Neural cell (in vitro differentiated cells): ENCODE data around the gene RBM20. TPM values are rescaled to one million over a fixed set of nuclear protein-coding genes. Genes with fewer than 3 reads are reported as not detected.

Experiments
- H2AFZ ChIP-seq: fragments of 200-600, 300-800 bp; sonication (generic), shearing (Covaris generic); 2 replicates; pipeline ENCODE4 v1.6.0; 2014; ENCODE audit warnings: low read depth, mild to moderate bottlenecking, antibody characterized with exemption, low read length, moderate library complexity
- H3F3A ChIP-seq: fragments of 200-600 bp; shearing (Covaris generic); 2 replicates; pipeline ENCODE4 v1.6.1; 2016; ENCODE audit warnings: mild to moderate bottlenecking, moderate library complexity, mixed read lengths, antibody characterized with exemption, low read length; ENCODE audit not compliant: insufficient read depth, poor library complexity, severe bottlenecking
- H3K27ac ChIP-seq: fragments of 200-600, 300-800 bp; sonication (generic), shearing (Covaris generic); 2 replicates; pipeline ENCODE4 v1.5.1; 2014; ENCODE audit warnings: mild to moderate bottlenecking, low read length, moderate library complexity
- H3K27me3 ChIP-seq: fragments of 300-800, 200-600 bp; sonication (generic), shearing (Covaris generic); 2 replicates; pipeline ENCODE4 v1.6.0; 2014; ENCODE audit warnings: mild to moderate bottlenecking, low read depth, low read length, moderate library complexity; ENCODE audit not compliant: insufficient read depth
- H3K36me3 ChIP-seq: fragments of 300-800, 200-600 bp; sonication (generic), shearing (Covaris generic); 2 replicates; pipeline ENCODE4 v1.5.1; 2014; ENCODE audit warnings: mild to moderate bottlenecking, antibody characterized with exemption, low read length, moderate library complexity; ENCODE audit not compliant: insufficient read depth
- H3K4me2 ChIP-seq: fragments of 300-800, 200-600 bp; sonication (generic), shearing (Covaris generic); 2 replicates; pipeline ENCODE4 v1.6.0; 2014; ENCODE audit warnings: mild to moderate bottlenecking, low read length
- H3K4me3 ChIP-seq: fragments of 300-800, 200-600 bp; sonication (generic), shearing (Covaris generic); 2 replicates; pipeline ENCODE4 v1.5.1; 2014; ENCODE audit warnings: mild to moderate bottlenecking, low read length, moderate library complexity
- H3K79me2 ChIP-seq: fragments of 200-600 bp; shearing (Covaris generic); replicated peaks from 2 replicates; pipeline ENCODE4 v1.6.0; 2014; ENCODE audit warnings: mild to moderate bottlenecking, low read length, moderate library complexity; ENCODE audit not compliant: insufficient read depth
- H3K9ac ChIP-seq: fragments of 300-800, 200-600 bp; sonication (generic), shearing (Covaris generic); 2 replicates; pipeline ENCODE4 v1.6.1; 2016; ENCODE audit warnings: mild to moderate bottlenecking, low read length, mixed read lengths
- H3K9me2 ChIP-seq: fragments of 200-600 bp; shearing (Covaris generic); 2 replicates; pipeline ENCODE4 v1.6.1; 2016; ENCODE audit warnings: mild to moderate bottlenecking, low read length, mixed read lengths; ENCODE audit not compliant: insufficient read depth
- H3K9me3 ChIP-seq: fragments of 200-600, 300-800 bp; sonication (generic), shearing (Covaris generic); 2 replicates; pipeline ENCODE4 v1.6.1; 2016; ENCODE audit warnings: mild to moderate bottlenecking, mixed run types, low read length, moderate library complexity, mixed read lengths
- H4K20me1 ChIP-seq: fragments of 200-600 bp; shearing (Covaris generic); 2 replicates; pipeline ENCODE4 v1.6.1; 2016; ENCODE audit warnings: mild to moderate bottlenecking, mixed run types; ENCODE audit not compliant: insufficient read depth
- CTCF ChIP-seq: fragments of 450-650 bp; IDR thresholded peaks from 2 replicates; pipeline ENCODE4 v1.5.1; 2014; ENCODE audit warnings: antibody characterized with exemption, mild to moderate bottlenecking, moderate library complexity; ENCODE audit not compliant: poor library complexity, severe bottlenecking
- EP300 ChIP-seq: fragments of 450-650 bp; conservative IDR thresholded peaks from 2 replicates; pipeline ENCODE4 v1.6.1; 2014; ENCODE audit warnings: antibody characterized with exemption, mild to moderate bottlenecking, moderate library complexity; ENCODE audit not compliant: poor library complexity, severe bottlenecking
- EZH2 ChIP-seq: fragments of 200-600, 300-800 bp; shearing (Covaris generic), sonication (generic); IDR thresholded peaks from 2 replicates; pipeline ENCODE4 v1.6.1; 2014; ENCODE audit warnings: antibody characterized with exemption, low read length, borderline replicate concordance, mild to moderate bottlenecking; ENCODE audit not compliant: insufficient read depth, poor library complexity, severe bottlenecking
- MXI1 ChIP-seq: fragments of 450-650 bp; conservative IDR thresholded peaks from 2 replicates; pipeline ENCODE4 v1.6.1; 2014; ENCODE audit warnings: antibody characterized with exemption, mild to moderate bottlenecking; ENCODE audit not compliant: poor library complexity, severe bottlenecking
- POLR2AphosphoS5 ChIP-seq: IDR thresholded peaks from 2 replicates; pipeline ENCODE4 v1.6.1; 2012
- RAD21 ChIP-seq: fragments of 450-650 bp; conservative IDR thresholded peaks from 2 replicates; pipeline ENCODE4 v1.6.1; 2014; ENCODE audit warnings: antibody characterized with exemption, mild to moderate bottlenecking, moderate library complexity
- SMC3 ChIP-seq: fragments of 450-650 bp; conservative IDR thresholded peaks from 2 replicates; pipeline ENCODE4 v1.6.1; 2014; ENCODE audit warnings: antibody characterized with exemption, mild to moderate bottlenecking, moderate library complexity; ENCODE audit not compliant: poor library complexity
- TAF1 ChIP-seq: IDR thresholded peaks from 2 replicates; pipeline ENCODE4 v1.6.1; 2012; ENCODE audit warnings: low read depth
- polyA plus RNA-seq: library from polyadenylated mRNA; depleted of rRNA; stranded (reverse); fragments of >200 nt; gene quantifications from 2 replicates; pipeline ENCODE4 v1.2.3, GENCODE V29; 2014
- TF ChIP-seq, protein P1 (sequence below): IDR thresholded peaks from 2 replicates; pipeline ENCODE4 v1.6.1; 2012; ENCODE audit warnings: borderline replicate concordance

Gene RBM20
- polyA plus RNA-seq, 1 donor from 2014 or later, result 0.07 TPM

DNA sequence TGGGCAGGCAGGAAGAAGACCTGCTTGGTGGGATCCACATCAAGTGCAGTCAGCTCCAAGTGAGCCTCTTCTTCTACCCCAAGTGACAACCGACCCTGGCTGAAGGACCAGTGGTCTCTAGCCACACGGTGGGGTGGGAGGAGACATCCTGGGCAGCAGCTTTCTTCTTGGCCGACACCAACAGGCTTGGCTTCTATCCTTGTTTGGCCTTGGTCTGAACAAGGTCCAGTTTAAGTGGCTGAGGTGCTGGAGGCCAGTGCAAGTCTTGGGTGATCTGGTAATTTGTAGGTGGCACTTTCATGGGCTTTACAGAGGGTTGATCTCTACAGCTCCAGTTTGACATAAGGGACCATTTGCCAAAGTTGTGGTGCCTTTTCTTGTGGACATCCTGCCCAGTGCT, 164.0 kb downstream of the RBM20 start:
- no peak overlapping the region for H3K4me2 ChIP-seq
- H3K27ac ChIP-seq, result no peak overlapping the region
- H3K9me2 ChIP-seq, result no peaks in the 10 kb centered on the region
- H3K36me3 ChIP-seq, result no peaks in the 10 kb centered on the region
- no peak overlapping the region for H3K4me3 ChIP-seq
- H3K9ac ChIP-seq, result no peak overlapping the region
- no peak overlapping the region for H2AFZ ChIP-seq
- H3K9me3 ChIP-seq, result no peaks in the 10 kb centered on the region
- H3F3A ChIP-seq, result no peaks in the 10 kb centered on the region
- H4K20me1 ChIP-seq, result no peaks in the 10 kb centered on the region
- TF ChIP-seq SMC3, result no peak
- no peak for TF ChIP-seq EP300
- no peak for TF ChIP-seq EZH2
- TF ChIP-seq RAD21, result no peak
- no peak for TF ChIP-seq MXI1
- no peak for TF ChIP-seq CTCF
- TF ChIP-seq POLR2AphosphoS5, result no peak
- TF ChIP-seq, protein P1, sequence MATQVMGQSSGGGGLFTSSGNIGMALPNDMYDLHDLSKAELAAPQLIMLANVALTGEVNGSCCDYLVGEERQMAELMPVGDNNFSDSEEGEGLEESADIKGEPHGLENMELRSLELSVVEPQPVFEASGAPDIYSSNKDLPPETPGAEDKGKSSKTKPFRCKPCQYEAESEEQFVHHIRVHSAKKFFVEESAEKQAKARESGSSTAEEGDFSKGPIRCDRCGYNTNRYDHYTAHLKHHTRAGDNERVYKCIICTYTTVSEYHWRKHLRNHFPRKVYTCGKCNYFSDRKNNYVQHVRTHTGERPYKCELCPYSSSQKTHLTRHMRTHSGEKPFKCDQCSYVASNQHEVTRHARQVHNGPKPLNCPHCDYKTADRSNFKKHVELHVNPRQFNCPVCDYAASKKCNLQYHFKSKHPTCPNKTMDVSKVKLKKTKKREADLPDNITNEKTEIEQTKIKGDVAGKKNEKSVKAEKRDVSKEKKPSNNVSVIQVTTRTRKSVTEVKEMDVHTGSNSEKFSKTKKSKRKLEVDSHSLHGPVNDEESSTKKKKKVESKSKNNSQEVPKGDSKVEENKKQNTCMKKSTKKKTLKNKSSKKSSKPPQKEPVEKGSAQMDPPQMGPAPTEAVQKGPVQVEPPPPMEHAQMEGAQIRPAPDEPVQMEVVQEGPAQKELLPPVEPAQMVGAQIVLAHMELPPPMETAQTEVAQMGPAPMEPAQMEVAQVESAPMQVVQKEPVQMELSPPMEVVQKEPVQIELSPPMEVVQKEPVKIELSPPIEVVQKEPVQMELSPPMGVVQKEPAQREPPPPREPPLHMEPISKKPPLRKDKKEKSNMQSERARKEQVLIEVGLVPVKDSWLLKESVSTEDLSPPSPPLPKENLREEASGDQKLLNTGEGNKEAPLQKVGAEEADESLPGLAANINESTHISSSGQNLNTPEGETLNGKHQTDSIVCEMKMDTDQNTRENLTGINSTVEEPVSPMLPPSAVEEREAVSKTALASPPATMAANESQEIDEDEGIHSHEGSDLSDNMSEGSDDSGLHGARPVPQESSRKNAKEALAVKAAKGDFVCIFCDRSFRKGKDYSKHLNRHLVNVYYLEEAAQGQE, result no peak
- no peak for TF ChIP-seq TAF1
- no peaks in the 10 kb centered on the region for H3K79me2 ChIP-seq
- H3K27me3 ChIP-seq, result no peaks in the 10 kb centered on the region

DNA sequence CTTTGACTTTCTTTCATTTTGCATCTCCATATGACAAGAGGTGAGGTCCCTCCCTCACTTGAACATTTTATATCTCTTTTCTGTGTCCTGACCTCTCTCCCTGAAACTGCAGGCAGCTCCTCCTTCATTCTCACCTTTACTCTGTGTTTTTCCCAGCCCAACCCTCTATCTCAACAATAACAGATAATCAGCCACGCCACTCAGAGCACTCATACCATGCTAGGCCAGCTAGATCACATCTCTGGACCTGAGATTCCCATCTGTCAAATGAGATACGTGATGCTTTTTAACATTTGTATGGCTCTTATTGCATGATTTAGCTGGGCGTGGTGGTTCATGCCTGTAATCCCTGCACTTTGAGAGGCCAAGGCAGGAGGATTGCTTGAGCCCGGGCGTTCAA, 164.5 kb downstream of the RBM20 start:
- H4K20me1 ChIP-seq, result no peaks in the 10 kb centered on the region
- no peaks in the 10 kb centered on the region for H3K9me2 ChIP-seq
- H3K4me3 ChIP-seq, result no peak overlapping the region
- H3K9me3 ChIP-seq, result no peaks in the 10 kb centered on the region
- H3K4me2 ChIP-seq, result no peak overlapping the region
- no peaks in the 10 kb centered on the region for H3F3A ChIP-seq
- H3K9ac ChIP-seq, result no peak overlapping the region
- H3K27me3 ChIP-seq, result no peaks in the 10 kb centered on the region
- TF ChIP-seq MXI1, result no peak
- no peak for TF ChIP-seq POLR2AphosphoS5
- TF ChIP-seq CTCF, result no peak
- TF ChIP-seq, protein P1, result no peak
- TF ChIP-seq SMC3, result no peak
- no peaks in the 10 kb centered on the region for H3K36me3 ChIP-seq
- H2AFZ ChIP-seq, result no peak overlapping the region
- H3K27ac ChIP-seq, result no peak overlapping the region
- no peaks in the 10 kb centered on the region for H3K79me2 ChIP-seq
